ENCODE measurements around the gene CABCOCO1. TPM values are rescaled to one million over a fixed set of nuclear protein-coding genes. Genes with fewer than 3 reads are reported as not detected.

Gene CABCOCO1
- total RNA-seq, 4 donors from 2014 or later, result not detected

DNA sequence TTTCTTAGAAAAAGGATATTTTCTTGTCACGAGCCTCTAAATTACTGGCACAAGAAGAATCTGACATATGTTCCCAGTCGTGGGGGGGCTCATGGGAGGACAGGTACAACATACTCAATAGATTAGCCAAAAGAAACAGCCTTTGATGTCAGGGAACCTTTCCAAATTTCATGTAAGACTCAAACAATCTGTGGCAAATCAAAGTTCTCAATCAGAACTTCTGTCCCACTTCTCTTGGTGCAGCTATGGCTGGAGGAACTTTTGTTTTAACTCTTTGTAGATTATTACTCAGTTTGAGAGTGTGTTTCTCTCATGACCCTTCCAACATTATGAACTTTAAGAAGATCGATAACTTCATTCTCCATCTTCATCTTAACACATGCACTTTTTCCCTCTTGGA lies 124.4 kb downstream of the CABCOCO1 start:
- Histone ChIP-seq H3K4me1 (peaks cover 15% of the 10 kb centered on the region), H3K36me3 (no peaks in the 10 kb centered on the region), H3K9me3 (no peaks in the 10 kb centered on the region), H3K27me3 (no peaks in the 10 kb centered on the region), H3K4me3 (no peak overlapping the region), H3K27ac (no peak overlapping the region)
- 60% methylated on average over 3 of the region's 3 CpGs for WGBS
- no peak for DNase-seq (ENCODE audit: low spot score in 2 of 2)
- no peak for TF ChIP-seq POLR2AphosphoS5 (IDR thresholded peaks at IDR 0.05)
- no peak for TF ChIP-seq POLR2A (IDR thresholded peaks at IDR 0.05)

DNA sequence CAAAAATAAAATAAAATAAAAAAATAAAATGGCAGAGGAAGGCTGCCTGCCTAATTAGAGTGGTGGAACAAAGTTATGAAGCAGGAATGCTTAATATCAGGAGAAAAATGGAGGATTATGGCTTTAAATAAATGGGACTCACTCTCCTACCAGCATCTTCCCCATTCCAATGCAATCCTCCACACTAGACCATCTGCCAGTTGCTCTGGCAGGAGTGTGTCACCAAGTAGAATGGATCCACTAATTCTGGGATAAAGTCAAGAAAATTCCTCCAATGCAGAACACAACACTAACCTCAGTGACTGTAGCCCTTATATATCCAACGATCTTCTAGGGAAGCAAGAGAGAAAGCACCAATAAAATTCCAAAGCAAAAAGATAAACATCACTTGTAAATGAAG lies 126.3 kb downstream of the CABCOCO1 start:
- Histone ChIP-seq H3K9me3 (no peaks in the 10 kb centered on the region), H3K27ac (no peak overlapping the region), H3K36me3 (no peaks in the 10 kb centered on the region), H3K4me1 (peaks cover 15% of the 10 kb centered on the region), H3K4me3 (no peak overlapping the region), H3K27me3 (no peaks in the 10 kb centered on the region)
- WGBS, result 85% methylated on average over 1 of the region's 1 CpG
- no peak for TF ChIP-seq EP300 (IDR thresholded peaks at IDR 0.05)
- no peak for TF ChIP-seq POLR2A (IDR thresholded peaks at IDR 0.05)
- no peak for TF ChIP-seq POLR2AphosphoS5 (IDR thresholded peaks at IDR 0.05)
- TF ChIP-seq, protein P1, sequence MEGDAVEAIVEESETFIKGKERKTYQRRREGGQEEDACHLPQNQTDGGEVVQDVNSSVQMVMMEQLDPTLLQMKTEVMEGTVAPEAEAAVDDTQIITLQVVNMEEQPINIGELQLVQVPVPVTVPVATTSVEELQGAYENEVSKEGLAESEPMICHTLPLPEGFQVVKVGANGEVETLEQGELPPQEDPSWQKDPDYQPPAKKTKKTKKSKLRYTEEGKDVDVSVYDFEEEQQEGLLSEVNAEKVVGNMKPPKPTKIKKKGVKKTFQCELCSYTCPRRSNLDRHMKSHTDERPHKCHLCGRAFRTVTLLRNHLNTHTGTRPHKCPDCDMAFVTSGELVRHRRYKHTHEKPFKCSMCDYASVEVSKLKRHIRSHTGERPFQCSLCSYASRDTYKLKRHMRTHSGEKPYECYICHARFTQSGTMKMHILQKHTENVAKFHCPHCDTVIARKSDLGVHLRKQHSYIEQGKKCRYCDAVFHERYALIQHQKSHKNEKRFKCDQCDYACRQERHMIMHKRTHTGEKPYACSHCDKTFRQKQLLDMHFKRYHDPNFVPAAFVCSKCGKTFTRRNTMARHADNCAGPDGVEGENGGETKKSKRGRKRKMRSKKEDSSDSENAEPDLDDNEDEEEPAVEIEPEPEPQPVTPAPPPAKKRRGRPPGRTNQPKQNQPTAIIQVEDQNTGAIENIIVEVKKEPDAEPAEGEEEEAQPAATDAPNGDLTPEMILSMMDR (IDR thresholded peaks at IDR 0.05), result no peak
- no peak for DNase-seq (ENCODE audit: low spot score in 2 of 2)

DNA sequence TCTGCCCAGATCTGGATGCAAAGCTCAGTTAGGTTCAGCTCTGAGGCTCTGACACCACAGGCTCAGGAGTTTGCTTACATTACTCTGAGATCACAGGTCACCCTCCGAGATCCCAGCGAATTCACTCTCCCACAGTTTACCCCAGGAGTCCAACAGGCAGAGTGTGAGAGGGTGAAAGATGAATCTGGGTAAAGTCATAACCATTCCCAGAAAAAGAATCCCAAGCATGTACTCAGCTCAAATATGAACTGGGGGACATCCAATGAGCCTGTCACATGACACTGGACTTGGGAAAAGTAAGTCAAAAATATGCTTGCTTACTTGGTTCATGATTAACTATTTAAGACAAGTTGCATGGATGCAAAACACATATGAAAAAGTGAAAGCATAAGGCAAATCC lies 128.5 kb downstream of the CABCOCO1 start:
- TF ChIP-seq POLR2A (IDR thresholded peaks at IDR 0.05), result no peak
- TF ChIP-seq EP300 (IDR thresholded peaks at IDR 0.05), result no peak
- TF ChIP-seq POLR2AphosphoS5 (IDR thresholded peaks at IDR 0.05), result no peak
- TF ChIP-seq, protein P1 (IDR thresholded peaks at IDR 0.05), result no peak
- H3K36me3 ChIP-seq, result no peaks in the 10 kb centered on the region
- peaks cover 10% of the 10 kb centered on the region for H3K4me1 ChIP-seq
- no peak overlapping the region for H3K27ac ChIP-seq
- no peaks in the 10 kb centered on the region for H3K27me3 ChIP-seq
- DNase-seq (ENCODE audit: low spot score in 2 of 2), result no peak
- no peaks in the 10 kb centered on the region for H3K9me3 ChIP-seq
- WGBS, result 72% methylated on average over 2 of the region's 2 CpGs
- H3K4me3 ChIP-seq, result no peak overlapping the region

DNA sequence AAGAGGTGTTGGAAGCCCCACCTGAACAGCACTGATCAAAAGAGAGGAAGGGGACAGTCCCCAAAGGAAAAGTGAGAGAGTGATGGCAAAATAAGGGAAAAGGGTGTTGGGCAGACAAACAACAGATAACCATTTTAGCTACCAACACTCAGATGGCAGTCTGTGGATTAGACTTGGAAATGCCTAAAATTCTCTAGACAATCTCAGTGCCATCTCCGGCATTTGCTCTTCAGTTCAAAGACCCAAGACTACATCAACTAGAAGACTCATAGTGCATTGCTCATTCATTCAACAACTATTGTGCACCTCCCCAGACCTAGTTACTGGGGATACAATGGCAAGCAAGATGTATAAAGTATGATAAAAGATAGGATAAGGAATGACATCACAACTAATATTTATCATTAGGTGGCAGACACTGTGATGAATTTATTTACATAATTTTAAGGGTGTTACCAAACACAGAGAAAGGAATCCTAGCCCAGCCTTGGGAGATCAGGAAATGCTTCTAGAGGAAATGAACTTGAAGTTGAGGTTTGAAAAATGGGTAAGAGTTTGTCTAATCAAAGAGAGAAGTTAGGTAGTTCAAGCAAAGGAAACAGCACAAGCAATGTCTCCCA lies 129.5 kb downstream of the CABCOCO1 start:
- no peak overlapping the region for H3K4me3 ChIP-seq
- TF ChIP-seq, protein P1 (IDR thresholded peaks at IDR 0.05), result no peak
- TF ChIP-seq EP300 (IDR thresholded peaks at IDR 0.05) (no peak), POLR2A (IDR thresholded peaks at IDR 0.05) (no peak), POLR2AphosphoS5 (IDR thresholded peaks at IDR 0.05) (no peak)
- H3K27ac ChIP-seq, result no peak overlapping the region
- 89% methylated on average over 1 of the region's 1 CpG for WGBS
- DNase-seq (ENCODE audit: low spot score in 2 of 2), result no peak
- no peaks in the 10 kb centered on the region for H3K36me3 ChIP-seq
- H3K9me3 ChIP-seq, result no peaks in the 10 kb centered on the region
- H3K27me3 ChIP-seq, result no peaks in the 10 kb centered on the region
- H3K4me1 ChIP-seq, result peaks cover under 1% of the 10 kb centered on the region

DNA sequence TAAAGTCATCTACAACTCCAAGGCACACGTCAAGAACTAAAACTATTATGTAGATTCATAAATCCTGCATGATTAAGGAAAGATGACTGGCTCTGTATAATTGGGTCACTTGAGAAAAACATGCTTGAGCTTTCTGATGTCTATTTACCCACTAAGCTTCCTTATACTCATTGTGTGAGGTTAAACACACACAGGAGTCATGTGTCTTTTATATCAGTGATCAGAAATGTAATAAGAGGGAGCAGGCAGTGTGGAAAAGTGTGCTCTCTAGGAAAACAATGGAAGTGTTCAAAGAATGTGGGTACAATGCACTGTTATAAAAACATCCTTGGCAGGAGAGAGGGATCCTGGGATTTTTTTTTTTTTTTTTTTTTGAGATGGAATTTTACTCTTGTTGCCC lies 130.2 kb downstream of the CABCOCO1 start:
- WGBS, result 86% methylated on average over 1 of the region's 1 CpG

More for the DNA sequence above, 130.2 kb downstream of the CABCOCO1 start:
- Histone ChIP-seq H3K27ac (no peak overlapping the region), H3K4me1 (no peaks in the 10 kb centered on the region), H3K27me3 (no peaks in the 10 kb centered on the region), H3K36me3 (no peaks in the 10 kb centered on the region), H3K9me3 (no peaks in the 10 kb centered on the region), H3K4me3 (no peak overlapping the region)
- no peak for TF ChIP-seq POLR2A (IDR thresholded peaks at IDR 0.05)
- no peak for TF ChIP-seq EP300 (IDR thresholded peaks at IDR 0.05)
- TF ChIP-seq, protein P1 (IDR thresholded peaks at IDR 0.05), result no peak
- no peak for TF ChIP-seq POLR2AphosphoS5 (IDR thresholded peaks at IDR 0.05)
- DNase-seq (ENCODE audit: low spot score in 2 of 2), result no peak
